ENCODE results near the gene ERC1.
"Not testable (repeated sequence)": the region's sequence is repeated elsewhere in the genome, so short reads cannot be mapped to it uniquely, and the experiment has no call there.

The ERC1 gene

GRCh38 chr12:1130164-1130563 lies 139.1 kb downstream of the ERC1 start:
- DNase-seq (ENCODE audit: low spot score): no peak

GRCh38 chr12:1130571-1130970 lies 139.5 kb downstream of the ERC1 start:
- DNase-seq (ENCODE audit: low spot score): no peak

- DNase-seq (ENCODE audit: low spot score): no peak
Observed at GRCh38 chr12:1131811-1132224, 140.8 kb downstream of the ERC1 start.

GRCh38 chr12:1132311-1132710 lies 141.3 kb downstream of the ERC1 start:
- no peak for DNase-seq (ENCODE audit: low spot score)

- no peak for DNase-seq (ENCODE audit: low spot score)
Observed at GRCh38 chr12:1138691-1139090, 147.7 kb downstream of the ERC1 start.

- not testable (repeated sequence) for DNase-seq (ENCODE audit: low spot score)
Observed at GRCh38 chr12:1146758-1147157, 155.7 kb downstream of the ERC1 start.

- DNase-seq (ENCODE audit: low spot score): no peak
Observed at GRCh38 chr12:1147821-1148220, 156.8 kb downstream of the ERC1 start.

- no peak for DNase-seq (ENCODE audit: low spot score)
Observed at GRCh38 chr12:1157046-1157445, 166.0 kb downstream of the ERC1 start.

GRCh38 chr12:1161197-1161596 lies 170.2 kb downstream of the ERC1 start:
- no peak for DNase-seq (ENCODE audit: low spot score)

- DNase-seq (ENCODE audit: low spot score): no peak
Observed at GRCh38 chr12:1162081-1162760, 171.2 kb downstream of the ERC1 start.

GRCh38 chr12:1167784-1168183 lies 176.8 kb downstream of the ERC1 start:
- no peak for DNase-seq (ENCODE audit: low spot score)

- DNase-seq (ENCODE audit: low spot score): no peak
Observed at GRCh38 chr12:1170411-1170810, 179.4 kb downstream of the ERC1 start.

GRCh38 chr12:1171657-1172408 lies 180.8 kb downstream of the ERC1 start:
- DNase-seq (ENCODE audit: low spot score): no peak

GRCh38 chr12:1173781-1174617 lies 183.0 kb downstream of the ERC1 start:
- no peak for DNase-seq (ENCODE audit: low spot score)

- DNase-seq (ENCODE audit: low spot score): no peak
Observed at GRCh38 chr12:1174659-1175058, 183.6 kb downstream of the ERC1 start.

GRCh38 chr12:1176191-1176590 lies 185.2 kb downstream of the ERC1 start:
- no peak for DNase-seq (ENCODE audit: low spot score)

GRCh38 chr12:1179128-1179527 lies 188.1 kb downstream of the ERC1 start:
- DNase-seq (ENCODE audit: low spot score): no peak

GRCh38 chr12:1182069-1182468 lies 191.0 kb downstream of the ERC1 start:
- no peak for DNase-seq (ENCODE audit: low spot score)

GRCh38 chr12:1184402-1184801 lies 193.4 kb downstream of the ERC1 start:
- DNase-seq (ENCODE audit: low spot score): peak; percentile 94

- DNase-seq (ENCODE audit: low spot score): no peak
Observed at GRCh38 chr12:1185460-1186182, 194.6 kb downstream of the ERC1 start.

GRCh38 chr12:1186298-1186697 lies 195.3 kb downstream of the ERC1 start:
- DNase-seq (ENCODE audit: low spot score): no peak

GRCh38 chr12:1188016-1188415 lies 197.0 kb downstream of the ERC1 start:
- DNase-seq (ENCODE audit: low spot score): no peak

Data from kidney capillary endothelial cell (primary cell).